Placental pericyte (primary cell): ENCODE data around the gene MED23. TPM values are rescaled to one million over a fixed set of nuclear protein-coding genes. Genes with fewer than 3 reads are reported as not detected.

Experiments
- small RNA-seq: library from RNA; depleted of rRNA; stranded (forward); fragments of <200 nt; gene quantifications from one replicate; pipeline ENCODE3, GENCODE V24; 2012; ENCODE audit warnings: low replicate concordance
- total RNA-seq: library from RNA; depleted of rRNA; stranded (reverse); fragments of >200 nt; gene quantifications from 2 replicates; pipeline ENCODE4 v1.2.3, GENCODE V29; 2012

MED23 gene
- 25.2 and 46.4 TPM in 2 replicates for total RNA-seq

GRCh38 chr6:131627724-131628682 lies at the start of gene MED23:
Gene MED23, minus strand, starts transcription at chr6:131628242. Its CDS starts 193 bp downstream, at chr6:131628049.

DNA sequence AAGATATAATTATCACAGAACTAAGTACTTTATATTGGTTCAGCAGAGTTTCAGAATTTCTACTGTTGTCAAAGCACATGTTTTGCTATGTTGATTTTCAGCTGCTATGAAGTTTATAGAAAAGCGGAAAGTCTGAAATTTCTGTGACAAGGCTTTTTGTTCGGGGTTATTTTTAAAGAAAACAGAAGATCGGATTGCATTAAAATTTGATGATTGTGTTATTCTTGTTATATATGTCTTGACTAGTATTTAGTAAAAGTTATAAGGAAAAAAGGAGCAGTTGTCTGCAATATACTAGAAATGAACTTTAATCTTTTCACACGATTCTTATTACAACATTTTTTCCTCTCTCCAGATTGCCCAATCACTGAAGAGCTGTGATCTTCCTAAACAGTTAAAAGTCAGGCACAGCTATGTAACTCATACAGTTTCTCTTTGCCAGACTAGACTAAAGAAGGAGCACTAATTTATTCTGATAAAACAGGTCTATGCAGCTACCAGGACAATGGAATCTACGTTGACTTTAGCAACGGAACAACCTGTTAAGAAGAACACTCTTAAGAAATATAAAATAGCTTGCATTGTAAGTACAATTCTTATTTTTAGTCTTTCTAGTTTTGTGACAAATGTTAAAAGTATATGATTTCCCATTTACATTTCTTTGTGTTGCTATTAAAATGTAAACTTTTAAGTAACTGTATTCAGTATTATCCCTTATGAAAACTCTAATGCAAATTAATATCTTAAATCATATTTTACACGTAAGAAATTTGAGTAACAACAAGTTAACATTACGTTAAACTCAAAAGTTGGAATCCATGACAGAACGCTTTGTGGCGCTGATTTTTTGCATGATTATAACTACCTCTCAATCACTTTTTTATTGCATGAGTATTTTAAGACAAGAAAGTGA lies 9.1 kb upstream of the MED23 start, which contains the start of gene ENPP3:
TSS of gene ENPP3 (plus strand) at position 423 of the 913 bp plus-strand sequence. CDS start at position 506, 83 bp downstream.

GRCh38 chr6:131572686-131573415 lies 55.2 kb downstream of the MED23 start, which contains the start of gene ARG1:
Gene ARG1, plus strand, starts transcription at chr6:131573226. Its CDS starts 57 bp downstream, at chr6:131573283.

Small RNAs within 50 kb of the gene (small RNA-seq; reads per million reads assigned to genes)
- not detected for gene RNU4-18P

Other genes starting within 250 kb of the MED23 start
- not detected in 2 replicates for gene ARG1, start 55.0 kb downstream of the MED23 start, total RNA-seq
- gene ENPP3, start 9.1 kb upstream of the MED23 start, total RNA-seq, result under 0.01 and 0.29 TPM in 2 replicates
- not detected in 2 replicates for gene OR2A4, start 73.2 kb upstream of the MED23 start, total RNA-seq
- gene CTAGE9, start 82.8 kb upstream of the MED23 start, total RNA-seq, result not detected in 2 replicates
- 12.5 and 67.4 TPM in 2 replicates for gene ENPP1, start 179.8 kb upstream of the MED23 start, total RNA-seq